HG02852 (cell line): Measurements from ENCODE around the gene USP28.
"Not testable (repeated sequence)": the region's sequence is repeated elsewhere in the genome, so short reads cannot be mapped to it uniquely, and the experiment has no call there.

Source experiments
- ATAC-seq: cut with Tn5 transposase; IDR thresholded peaks from one replicate; pipeline ENCODE4 v1.9.1; 2021; ENCODE audit warnings: mild to moderate bottlenecking, moderate library complexity; ENCODE audit not compliant: unreplicated experiment

USP28 gene

GRCh38 chr11:113875234-113876073 lies at the start of gene USP28:
USP28 (minus strand) TSS chr11:113875572; CDS start chr11:113875501, 71 bp downstream.
- ATAC-seq = peak; percentile 82

- no peak for ATAC-seq
Measured at GRCh38 chr11:113923572-113923971, 48.2 kb upstream of the USP28 start.

- ATAC-seq = not testable (repeated sequence)
Measured at GRCh38 chr11:113911491-113911890, 36.1 kb upstream of the USP28 start.

GRCh38 chr11:113908098-113908497 lies 32.7 kb upstream of the USP28 start:
- ATAC-seq = no peak

- no peak for ATAC-seq
Measured at GRCh38 chr11:113907681-113908080, 32.3 kb upstream of the USP28 start.

- no peak for ATAC-seq
Measured at GRCh38 chr11:113907152-113907551, 31.8 kb upstream of the USP28 start.

GRCh38 chr11:113906516-113906915 lies 31.1 kb upstream of the USP28 start:
- ATAC-seq = no peak

GRCh38 chr11:113906038-113906437 lies 30.7 kb upstream of the USP28 start:
- no peak for ATAC-seq

- ATAC-seq = no peak
Measured at GRCh38 chr11:113904379-113905101, 29.2 kb upstream of the USP28 start, which contains the start of gene HTR3B. HTR3B (plus strand) TSS chr11:113904796; CDS start chr11:113904934, 138 bp downstream.

- ATAC-seq = no peak
Measured at GRCh38 chr11:113901141-113901540, 25.8 kb upstream of the USP28 start.

- peak; percentile 45 for ATAC-seq
Measured at GRCh38 chr11:113896156-113896879, 20.9 kb upstream of the USP28 start.

- ATAC-seq = no peak
Measured at GRCh38 chr11:113895367-113896155, 20.2 kb upstream of the USP28 start.

GRCh38 chr11:113894421-113894996 lies 19.1 kb upstream of the USP28 start:
- peak; percentile 60 for ATAC-seq

- ATAC-seq = no peak
Measured at GRCh38 chr11:113888848-113889247, 13.5 kb upstream of the USP28 start.

- ATAC-seq = no peak
Measured at GRCh38 chr11:113885897-113886296, 10.5 kb upstream of the USP28 start.

GRCh38 chr11:113884361-113884836 lies 9.0 kb upstream of the USP28 start:
- no peak for ATAC-seq

- ATAC-seq = no peak
Measured at GRCh38 chr11:113881856-113882255, 6.5 kb upstream of the USP28 start.

- ATAC-seq = no peak
Measured at GRCh38 chr11:113880971-113881370, 5.6 kb upstream of the USP28 start.

GRCh38 chr11:113879446-113879845 lies 4.1 kb upstream of the USP28 start:
- not testable (repeated sequence) for ATAC-seq

GRCh38 chr11:113877670-113878055 lies 2.3 kb upstream of the USP28 start:
- ATAC-seq = no peak
